ENCODE measurements around the gene BBLN.

The BBLN gene

GRCh38 chr9:128211186-128211980 is 51.3 kb downstream of the BBLN start:
- in situ Hi-C loops (cut with HindIII; ENCODE audit: low sequenced_read_pairs): no loop called here

- in situ Hi-C loops (cut with HindIII; ENCODE audit: low sequenced_read_pairs): no loop called here
These were observed 51.9 kb downstream of the BBLN start for GRCh38 chr9:128211981-128212281.
